GM13976 (cell line): Measurements from ENCODE around the gene TTYH1.

Source experiments
- DNase-seq: peaks from one replicate; pipeline ENCODE4 v3.0.0; 2012; ENCODE audit warnings: low spot score
- in situ Hi-C: fragments of 300-500 bp; cut with MboI; formaldehyde crosslinking; loops from one replicate; pipeline ENCODE4 v1.12.0; 2022; ENCODE audit warnings: low sequenced_read_pairs, mixed read lengths, inconsistent platforms; ENCODE audit not compliant: unreplicated experiment
- TF ChIP-seq, protein P1 (sequence below): IDR thresholded peaks from 2 replicates; pipeline ENCODE4 v1.5.1; 2012; ENCODE audit warnings: borderline replicate concordance, mild to moderate bottlenecking; ENCODE audit not compliant: insufficient read depth; ENCODE audit errors: extremely low read depth, missing control alignments, control extremely low read depth

The TTYH1 gene

GRCh38 chr19:54400913-54401312 lies 14.4 kb upstream of the TTYH1 start:
- DNase-seq = no peak
- TF ChIP-seq, protein P1, sequence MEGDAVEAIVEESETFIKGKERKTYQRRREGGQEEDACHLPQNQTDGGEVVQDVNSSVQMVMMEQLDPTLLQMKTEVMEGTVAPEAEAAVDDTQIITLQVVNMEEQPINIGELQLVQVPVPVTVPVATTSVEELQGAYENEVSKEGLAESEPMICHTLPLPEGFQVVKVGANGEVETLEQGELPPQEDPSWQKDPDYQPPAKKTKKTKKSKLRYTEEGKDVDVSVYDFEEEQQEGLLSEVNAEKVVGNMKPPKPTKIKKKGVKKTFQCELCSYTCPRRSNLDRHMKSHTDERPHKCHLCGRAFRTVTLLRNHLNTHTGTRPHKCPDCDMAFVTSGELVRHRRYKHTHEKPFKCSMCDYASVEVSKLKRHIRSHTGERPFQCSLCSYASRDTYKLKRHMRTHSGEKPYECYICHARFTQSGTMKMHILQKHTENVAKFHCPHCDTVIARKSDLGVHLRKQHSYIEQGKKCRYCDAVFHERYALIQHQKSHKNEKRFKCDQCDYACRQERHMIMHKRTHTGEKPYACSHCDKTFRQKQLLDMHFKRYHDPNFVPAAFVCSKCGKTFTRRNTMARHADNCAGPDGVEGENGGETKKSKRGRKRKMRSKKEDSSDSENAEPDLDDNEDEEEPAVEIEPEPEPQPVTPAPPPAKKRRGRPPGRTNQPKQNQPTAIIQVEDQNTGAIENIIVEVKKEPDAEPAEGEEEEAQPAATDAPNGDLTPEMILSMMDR = no peak
- in situ Hi-C loops = no loop called here

GRCh38 chr19:54403054-54403453 lies 12.2 kb upstream of the TTYH1 start:
- TF ChIP-seq, protein P1 = no peak
- in situ Hi-C loops = no loop called here
- DNase-seq = no peak

DNA sequence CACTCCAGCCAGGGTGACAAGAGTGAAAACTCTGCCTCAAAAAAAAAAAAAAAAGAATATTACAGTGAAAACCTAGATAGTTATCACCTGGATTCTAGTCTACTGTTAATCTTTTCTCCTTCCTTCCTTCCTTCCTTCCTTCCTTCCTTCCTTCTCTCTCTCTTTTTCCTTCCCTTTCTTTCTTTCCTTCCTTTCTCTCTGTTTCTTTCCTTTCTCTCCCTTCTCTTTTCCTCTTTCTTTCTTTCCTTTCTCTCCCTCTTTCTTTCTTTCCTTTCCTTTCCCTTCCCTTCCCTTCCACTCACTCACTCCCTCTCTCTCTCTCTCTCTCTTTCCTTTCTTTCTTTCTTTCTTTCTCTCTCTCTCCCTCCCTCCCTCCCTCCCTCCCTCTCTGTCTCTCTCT lies 9.6 kb upstream of the TTYH1 start:
- TF ChIP-seq, protein P1 = no peak
- in situ Hi-C loops = no loop called here
- no peak for DNase-seq

DNA sequence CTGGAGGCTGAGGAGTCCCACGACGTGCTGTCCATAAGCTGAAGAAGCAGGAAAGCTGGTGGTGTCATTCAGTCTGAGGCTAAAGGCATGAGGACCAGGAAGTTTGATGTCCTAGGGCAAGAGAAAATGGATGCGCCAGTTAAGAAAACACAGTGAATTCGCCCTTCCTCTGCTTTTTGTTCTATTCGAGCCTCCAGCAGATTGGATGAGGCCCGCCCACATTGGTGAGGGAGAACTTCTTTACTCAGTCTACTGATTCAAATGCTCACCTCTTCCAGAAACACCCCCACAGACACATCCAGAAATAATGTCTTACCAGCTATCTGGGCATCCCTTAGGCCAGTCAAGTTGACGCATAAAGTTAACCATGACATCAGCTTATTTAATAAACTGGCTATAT lies 7.5 kb upstream of the TTYH1 start:
- in situ Hi-C loops = no loop called here
- DNase-seq = no peak
- TF ChIP-seq, protein P1 = no peak

- in situ Hi-C loops = no loop called here
- DNase-seq = no peak
Measured at GRCh38 chr19:54408456-54409026, 6.7 kb upstream of the TTYH1 start.

GRCh38 chr19:54411033-54411432 lies 4.2 kb upstream of the TTYH1 start:
- TF ChIP-seq, protein P1 = no peak
- in situ Hi-C loops = no loop called here

More at GRCh38 chr19:54408456-54409026, 6.7 kb upstream of the TTYH1 start:
- TF ChIP-seq, protein P1 = no peak

DNA sequence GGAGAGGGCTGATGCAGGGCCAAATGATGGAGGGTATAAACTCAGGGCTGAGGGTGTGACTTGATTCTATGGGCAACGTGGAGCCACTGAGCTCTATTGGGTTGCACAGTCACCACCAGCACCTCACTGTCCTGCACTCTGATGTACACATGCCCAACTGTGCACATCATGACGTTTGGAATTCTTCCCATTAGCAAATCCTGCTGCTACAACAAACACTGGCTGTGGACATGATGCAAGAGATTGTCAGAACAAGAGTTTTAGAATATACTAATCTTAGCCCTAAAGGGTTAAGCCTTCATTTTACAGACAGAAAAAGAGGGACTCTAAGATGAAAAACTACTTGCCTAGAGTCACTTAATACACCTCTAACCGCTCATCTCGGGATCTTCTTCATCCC lies 2.4 kb upstream of the TTYH1 start:
- no peak for DNase-seq
- in situ Hi-C loops = no loop called here
- TF ChIP-seq, protein P1 = no peak

More at GRCh38 chr19:54411033-54411432, 4.2 kb upstream of the TTYH1 start:
- DNase-seq = no peak
